SW 1271 (cell line): Measurements from ENCODE around the gene AKAP9.
A peak's percentile ranks its signal among the peaks of the same experiment; 100 is the strongest.
"Not testable (repeated sequence)": the region's sequence is repeated elsewhere in the genome, so short reads cannot be mapped to it uniquely, and the experiment has no call there.

Source experiments
- DNase-seq, 2 experiments: peaks; one replicate each; lab custom pipeline; 2025; lab: John Stamatoyannopoulos, UW

AKAP9 gene

DNA sequence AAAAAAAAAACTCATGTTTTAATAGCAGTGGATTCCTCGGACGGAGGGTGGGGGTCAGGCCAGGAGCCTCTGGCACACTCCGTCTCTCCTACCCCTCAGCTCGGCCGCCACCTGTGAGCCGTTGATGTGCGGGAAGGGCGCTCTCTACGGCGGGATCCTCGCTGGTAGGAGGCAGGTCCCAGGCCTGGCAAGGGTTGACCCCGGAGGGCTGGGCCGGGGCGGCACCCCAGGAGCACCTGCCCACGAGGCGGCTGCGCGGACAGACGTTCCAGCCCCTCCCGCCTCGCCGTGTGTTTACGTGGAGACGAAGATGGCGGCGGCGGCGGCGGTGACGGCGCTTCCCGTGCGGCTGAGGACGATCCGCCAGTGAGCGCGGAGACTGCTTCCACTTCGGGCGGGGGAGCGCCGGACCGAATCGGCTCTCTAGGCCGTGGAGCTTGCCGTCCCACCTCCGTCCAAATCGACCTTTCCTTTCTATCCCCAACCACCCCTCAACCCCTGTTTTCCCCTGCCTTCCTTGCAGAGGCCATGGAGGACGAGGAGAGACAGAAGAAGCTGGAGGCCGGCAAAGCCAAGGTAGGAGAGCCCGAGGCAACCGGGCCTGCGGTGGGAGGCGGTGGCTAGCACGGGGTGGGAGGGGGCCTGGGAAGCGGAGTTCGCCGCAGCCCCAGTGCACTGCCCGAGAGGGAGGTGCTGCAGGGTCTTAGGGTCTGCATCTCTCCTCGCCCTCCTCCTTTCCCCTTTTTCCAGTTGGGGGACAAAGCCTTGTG lies at the start of gene AKAP9:
TSS of gene AKAP9 (plus strand) at position 291 of the 770 bp plus-strand sequence. CDS start at position 529, 238 bp downstream.
- peak; percentile 84 to 90 for DNase-seq

DNA sequence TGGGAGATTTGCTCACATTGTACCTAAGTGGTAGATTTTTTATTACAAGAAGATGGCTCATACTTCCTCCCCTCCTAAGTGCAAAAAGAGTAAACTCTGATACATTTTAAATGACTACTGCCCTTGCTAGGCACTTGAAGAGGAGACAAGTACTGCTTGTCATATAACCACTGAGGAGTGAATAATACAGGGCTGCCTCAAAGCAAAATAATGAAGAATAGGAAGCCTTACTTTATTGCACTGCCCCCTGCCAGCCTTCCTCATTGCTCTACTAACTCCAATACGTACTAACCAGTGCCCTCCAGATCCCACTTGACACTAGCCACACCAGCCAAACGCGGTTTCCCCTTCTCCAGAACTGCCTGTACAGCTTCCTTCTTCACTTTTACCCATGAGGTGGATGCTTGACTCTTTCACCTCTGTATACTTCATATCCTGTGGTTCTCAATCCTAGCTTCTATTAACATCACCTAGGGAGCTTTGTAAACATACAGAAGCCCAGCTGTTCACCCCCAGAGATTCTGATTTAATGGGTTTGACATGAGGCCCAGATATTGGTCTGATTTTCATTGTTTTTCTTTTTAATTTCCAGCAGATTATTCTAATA lies 48.5 kb upstream of the AKAP9 start:
- DNase-seq = no peak

DNA sequence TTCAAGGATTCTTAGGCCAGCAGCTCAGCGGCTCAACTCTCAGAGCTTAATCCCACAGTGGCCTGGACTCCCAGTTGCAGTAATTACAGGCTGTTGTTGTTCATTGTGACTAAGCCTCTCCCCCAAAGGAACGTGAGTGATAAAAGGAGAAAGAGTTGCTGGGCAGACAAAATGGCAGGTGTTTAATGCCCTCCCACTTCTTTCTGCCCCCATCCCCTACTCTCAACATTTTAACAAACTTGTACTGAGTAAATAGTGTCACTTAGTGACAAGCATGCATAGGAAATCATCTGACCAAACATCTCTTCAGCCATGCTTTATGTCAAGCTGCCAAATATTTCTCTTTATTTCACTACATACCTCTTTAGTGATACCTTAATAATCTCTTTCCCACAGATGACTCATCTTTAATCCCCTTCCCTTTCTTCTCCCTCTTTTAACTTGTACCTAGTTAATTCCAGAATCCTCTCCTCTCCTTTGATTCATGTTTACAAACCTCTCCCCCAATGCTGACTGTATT lies 47.8 kb upstream of the AKAP9 start:
- no peak for DNase-seq

DNA sequence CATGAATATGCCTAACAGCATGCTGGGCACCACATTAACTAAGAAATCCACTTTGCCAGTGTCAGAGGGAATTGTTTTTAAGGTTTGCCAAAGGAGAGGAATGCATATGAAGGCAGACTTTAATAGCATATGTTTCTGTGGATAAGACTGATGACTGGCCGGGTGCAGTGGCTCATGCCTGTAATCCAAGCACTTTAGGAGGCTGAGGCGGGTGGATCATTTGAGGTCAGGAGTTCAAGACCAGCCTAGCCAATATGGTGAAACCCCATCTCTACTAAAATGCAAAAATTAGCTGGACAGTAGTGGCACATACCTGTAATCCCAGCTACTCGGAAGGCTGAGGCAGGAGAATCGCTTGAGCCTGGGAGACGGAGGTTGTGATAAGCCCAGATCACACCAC lies 47.0 kb upstream of the AKAP9 start:
- not testable (repeated sequence) for DNase-seq

DNA sequence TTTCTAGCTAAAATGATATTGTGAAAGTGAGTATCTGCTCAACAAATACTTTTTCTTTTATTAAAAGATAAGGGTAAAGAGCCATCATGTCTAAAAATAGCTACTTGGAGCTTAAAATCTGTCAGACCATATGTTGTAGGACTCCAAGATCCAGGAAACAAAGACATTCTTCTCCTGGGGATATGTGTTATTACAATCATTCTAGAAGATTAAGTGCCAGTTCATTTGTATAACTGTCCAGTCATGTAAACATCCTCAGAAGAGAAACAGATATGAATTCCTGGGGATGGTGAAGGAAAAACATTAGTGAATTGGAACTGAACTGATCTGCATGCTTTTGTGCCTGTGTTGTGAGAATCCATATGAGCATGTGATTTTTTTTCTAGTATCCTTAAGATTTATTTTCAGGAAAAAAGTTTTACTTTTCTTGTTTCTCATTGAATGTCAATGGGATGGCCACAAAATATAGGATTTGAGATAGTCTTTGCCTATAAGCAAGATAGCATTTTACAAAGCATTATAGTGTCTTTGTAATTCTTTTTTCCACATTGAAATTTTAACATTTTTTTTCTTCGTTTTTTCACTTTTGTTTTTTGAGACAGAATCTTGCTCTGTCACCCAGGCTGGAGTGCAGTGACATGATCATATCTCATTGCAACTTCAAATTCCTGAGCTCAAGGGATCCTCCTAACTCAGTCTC lies 45.7 kb upstream of the AKAP9 start:
- no peak for DNase-seq

DNA sequence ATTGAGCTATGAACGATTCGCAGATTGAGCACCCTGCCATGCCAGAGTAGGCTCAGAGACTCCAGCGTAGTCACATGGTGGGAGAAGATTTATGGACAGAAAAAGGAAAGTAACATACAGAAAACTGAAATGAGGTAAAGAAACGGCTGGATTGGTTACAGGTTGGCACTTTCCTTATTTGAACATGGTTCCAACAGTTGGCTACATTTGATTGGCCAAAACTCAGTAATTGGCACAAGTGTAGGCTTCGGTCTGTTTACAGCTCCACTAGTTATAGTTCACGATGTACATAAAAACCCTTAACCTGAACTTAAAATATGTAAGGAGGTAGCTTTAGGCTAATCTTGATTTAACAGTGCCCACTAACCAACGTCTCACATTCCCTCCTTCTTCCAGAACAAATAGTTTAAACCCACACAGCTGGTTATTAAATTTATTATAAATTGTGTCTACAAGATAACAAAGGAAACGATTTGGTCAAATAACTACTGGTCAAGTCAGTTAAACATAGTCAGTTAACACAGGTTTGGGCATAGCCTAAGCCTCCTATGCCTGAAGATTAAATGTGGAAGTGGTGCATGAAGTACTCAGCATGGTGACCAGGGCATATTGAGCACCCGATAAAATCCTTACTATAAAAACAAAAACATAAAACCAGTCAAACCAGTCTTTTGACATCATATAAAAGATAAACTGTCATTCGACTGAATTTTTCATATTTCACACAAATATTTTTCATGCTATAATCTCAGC lies 42.2 kb upstream of the AKAP9 start:
- no peak for DNase-seq

DNA sequence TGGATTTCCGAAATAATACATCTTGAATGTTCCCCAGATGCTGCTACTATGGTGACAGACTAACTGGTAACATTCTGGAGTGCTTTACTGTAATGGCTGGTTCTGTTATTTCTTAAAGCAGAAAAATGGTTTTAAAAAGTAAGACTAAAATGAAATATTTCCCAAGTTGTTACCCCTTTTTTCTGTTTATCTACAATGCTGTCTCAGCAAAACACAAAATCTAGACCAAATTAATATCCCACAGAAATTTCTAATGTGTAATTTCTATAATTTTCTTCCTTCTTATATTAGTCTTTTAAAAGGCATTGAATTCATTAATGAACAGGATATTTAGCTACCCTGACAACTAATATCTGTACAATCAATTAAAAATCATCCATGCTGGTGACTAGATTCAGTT lies 41.1 kb upstream of the AKAP9 start:
- DNase-seq = no peak

DNA sequence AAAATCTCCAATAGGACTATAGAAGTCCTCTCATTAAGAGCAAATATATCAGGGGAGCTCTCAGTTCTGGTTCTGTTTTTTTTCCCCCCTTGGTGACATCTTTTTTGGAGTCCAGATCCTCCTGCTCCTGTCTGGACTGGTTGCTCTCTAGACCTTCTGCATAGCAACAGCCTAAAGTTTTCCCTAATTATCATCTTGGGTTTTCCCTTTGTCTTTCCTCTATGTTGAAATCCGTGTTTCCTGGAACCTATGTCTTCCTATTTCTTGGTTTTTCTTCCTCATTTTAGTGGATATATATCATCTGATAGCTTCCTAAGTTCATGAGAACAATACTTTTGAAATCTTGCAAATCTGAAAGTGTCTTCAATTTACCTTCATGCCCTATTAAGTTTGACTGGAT lies 30.5 kb upstream of the AKAP9 start:
- DNase-seq = no peak

DNA sequence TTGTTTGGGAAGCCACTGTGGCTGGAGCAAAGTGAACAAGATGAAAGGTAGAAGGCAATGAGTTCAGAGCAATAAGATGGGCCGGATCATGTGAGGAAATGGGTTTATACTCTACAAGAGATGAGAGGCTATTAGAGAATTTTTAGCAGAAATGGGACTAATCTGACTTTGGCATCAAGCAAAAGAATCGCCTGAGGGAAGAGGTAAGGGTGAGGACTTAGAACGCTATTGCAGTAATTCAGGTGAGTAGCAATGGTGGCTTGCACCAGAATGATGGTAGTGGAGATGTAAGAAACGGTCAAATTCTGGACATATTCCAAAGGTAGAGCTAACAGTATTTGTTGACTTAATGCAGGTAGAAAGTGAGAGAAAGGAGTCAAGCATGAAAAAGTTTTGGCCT lies 29.5 kb upstream of the AKAP9 start:
- no peak for DNase-seq

DNA sequence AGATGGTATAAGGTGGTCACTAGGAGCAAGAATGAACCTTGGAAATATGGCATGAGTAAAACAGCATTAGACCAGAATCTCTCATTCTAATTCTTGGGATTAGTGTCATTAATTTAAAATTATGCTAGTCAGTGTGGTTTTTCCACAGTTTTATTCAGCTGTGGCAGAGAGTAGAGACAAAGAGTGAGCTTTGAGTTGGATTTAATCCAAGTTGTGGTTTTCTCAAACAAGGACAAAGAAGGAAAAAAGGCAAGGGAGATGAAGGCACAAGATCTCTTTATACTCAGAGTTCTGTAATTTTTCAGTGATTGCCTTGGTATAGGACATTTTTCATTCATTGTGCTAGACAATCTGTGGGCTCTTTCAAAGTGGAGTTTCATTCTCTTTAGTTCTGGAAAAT lies 28.2 kb upstream of the AKAP9 start:
- DNase-seq = no peak

DNA sequence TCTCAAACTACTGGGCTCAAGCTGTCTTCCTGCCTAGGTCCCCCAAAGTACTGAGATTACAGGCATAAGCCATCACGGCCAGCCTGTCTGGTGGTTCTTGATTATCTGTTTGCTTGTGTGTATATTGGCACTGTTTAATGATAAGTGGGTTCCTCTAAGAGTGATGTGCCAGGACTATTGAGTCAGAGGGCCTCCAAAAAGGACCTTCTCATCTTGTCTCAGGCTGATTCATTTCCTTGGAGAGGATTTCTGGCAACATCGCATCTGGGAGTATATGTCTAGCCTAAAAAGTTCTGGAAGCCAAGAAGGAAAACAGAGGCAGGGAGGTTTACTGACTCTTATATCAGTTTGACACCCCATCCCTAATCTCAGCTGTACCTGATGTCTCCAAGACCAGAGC lies 27.1 kb upstream of the AKAP9 start:
- DNase-seq = no peak

DNA sequence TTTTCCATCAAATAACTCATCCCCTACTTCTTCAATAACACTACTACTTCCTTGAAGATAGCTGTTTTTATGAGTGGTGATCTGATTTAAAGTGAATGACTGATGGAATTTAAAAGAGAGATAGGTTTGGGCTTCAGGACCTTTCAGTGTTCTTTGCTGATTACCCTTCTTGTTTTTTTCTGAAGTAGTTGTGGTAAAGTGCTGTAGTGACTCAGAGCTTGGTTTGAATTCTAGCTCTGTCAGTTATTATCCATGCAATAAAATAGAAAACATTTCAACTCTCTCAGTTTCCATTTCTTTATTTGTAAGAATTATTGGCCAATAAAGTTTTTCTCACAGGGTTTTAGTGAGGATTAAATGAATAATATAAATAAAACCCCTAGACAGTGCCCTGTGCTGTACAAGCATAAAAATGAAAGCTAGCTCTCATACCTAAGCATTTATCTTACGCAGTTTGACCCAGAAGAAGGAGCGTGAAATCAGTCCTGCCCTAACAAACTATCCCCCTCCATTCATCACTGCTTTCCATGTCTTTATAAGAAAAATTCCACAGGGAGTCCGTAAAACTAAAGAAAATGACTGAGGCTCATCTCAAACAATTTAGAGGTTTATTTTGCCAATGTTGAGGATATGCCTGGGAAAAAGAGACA lies 25.1 kb upstream of the AKAP9 start:
- DNase-seq = no peak

DNA sequence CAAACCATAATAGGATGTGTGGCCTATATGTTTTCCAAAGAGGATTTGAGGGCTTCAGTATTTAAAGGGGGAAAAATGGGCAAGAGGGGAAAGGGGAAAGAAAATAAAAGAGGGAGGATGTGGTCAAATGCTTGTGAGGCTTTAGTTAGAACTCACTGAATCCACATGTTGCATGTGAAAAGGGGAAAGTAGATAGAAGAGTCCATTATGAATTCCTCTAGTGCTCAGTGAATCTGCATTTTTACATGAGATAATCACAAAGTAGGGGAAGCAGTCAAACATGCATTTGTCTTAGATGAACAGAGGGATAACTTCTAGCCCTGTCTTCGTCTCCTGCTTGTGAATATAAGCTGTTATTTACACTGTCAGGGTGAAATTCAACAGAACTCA lies 24.6 kb upstream of the AKAP9 start:
- DNase-seq = no peak

DNA sequence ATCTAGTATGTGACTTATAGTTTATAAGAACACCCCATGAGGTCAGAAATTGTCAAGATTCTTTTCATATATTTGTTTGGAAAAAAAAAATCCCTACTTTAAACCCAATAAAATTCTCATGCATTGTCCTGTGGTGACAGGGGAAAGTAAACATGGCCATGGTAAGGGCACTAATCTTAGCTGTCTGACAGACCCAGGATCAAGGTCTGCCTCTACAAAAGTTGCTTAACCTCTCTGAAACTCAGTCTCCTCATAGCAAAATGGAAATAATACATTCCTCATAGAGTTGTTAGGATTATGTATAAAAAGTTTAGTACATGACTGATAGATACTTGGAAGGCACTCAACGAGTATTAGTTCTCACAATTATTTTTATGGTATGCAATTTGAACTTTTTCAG lies 22.3 kb upstream of the AKAP9 start:
- no peak for DNase-seq

DNA sequence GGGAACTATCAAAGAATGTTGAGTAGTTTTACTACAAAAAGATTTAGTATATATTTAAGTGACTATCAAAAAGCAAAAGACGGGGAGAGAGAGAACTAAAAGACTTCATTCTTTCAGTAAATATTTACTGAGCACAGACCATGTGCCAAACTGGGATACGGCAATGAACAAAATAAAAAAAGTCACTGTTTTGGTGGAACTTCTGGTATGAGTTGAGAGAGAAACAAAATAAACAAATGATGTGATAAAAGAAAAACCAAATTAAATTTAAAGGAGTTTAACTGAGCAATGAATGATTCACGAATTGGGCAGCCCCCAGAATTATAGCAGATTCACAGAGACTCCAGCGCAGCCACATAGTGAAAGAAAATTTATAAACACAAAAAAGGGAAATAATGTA lies 17.8 kb upstream of the AKAP9 start:
- DNase-seq = no peak

DNA sequence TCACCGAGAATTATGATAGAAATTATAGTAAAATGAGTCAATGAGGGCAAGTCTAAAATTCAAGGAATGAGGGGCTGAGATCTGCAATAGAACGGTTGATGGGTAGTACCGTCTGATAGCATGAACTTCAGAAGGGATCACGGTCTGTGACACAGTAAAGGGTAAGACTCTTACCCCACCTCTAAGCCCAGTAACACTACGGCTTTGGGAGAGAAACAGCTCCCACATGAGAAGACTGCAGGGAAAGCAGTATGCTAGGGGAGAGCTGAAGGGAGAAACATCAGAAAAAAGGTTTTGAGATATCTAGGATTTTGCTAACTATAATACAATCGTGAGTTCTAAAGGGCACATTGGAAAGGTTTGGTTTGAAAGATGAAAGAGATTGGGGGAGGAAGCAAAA lies 12.8 kb upstream of the AKAP9 start:
- no peak for DNase-seq

DNA sequence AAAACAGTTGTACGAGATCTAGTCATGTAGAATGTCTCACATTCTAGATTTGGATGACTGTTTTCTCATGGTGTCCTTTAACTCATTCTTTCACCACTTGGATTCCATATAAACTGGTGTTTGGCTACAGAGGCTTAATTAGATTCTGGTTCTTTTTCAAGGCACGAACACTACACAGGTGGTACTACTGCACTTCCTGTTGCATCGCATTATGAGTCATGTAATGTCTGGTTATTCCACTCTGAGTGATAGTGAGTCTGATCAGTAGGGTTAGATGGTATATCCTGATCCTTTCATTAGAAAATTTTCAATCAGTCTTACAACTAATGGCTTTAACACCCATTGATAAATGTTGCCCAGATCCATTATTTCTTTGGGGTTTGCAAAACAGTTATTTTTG lies 11.2 kb upstream of the AKAP9 start:
- DNase-seq = no peak

DNA sequence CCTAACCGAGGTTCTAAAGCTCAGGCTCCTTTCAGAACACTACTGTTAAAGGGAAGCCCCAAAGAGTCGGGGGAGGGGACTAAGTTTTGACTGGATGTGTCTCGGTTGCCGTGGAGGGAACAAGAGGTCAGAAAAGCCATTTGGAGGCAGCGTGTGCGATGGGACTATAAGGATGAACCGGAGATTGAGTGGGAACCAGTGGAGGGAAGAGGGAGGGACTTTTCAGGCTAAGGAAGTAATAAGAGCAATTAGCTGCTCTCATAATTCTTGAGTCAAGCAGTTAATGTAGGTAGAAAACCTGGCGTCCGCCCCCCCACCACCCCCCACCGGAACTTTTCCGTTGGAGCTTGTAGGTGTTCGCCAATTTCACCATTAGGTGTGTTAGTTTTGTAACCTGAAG lies 491 bp upstream of the AKAP9 start:
- peak in 1 of 2 experiments; percentile 29 for DNase-seq

DNA sequence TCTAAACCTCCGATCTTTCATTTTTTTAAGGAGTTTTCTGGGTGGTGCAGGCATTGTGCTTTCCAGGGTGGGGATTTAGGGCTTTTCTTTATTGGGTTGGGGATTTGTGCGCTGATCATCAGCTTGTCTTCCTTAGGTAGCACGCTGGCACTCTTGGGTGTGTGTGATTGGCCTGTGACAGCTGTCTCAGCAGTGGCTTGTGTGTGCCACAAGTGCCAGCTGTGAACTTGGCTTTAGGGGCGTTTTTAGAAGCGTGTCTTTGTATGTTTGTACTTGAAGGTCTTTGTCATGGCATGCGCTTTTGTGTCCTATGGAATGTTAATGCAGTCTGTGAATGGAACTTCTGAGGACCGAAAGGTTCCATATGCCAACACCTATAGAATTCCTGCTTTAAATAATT lies 788 bp downstream of the AKAP9 start:
- DNase-seq = peak; percentile 6 to 49

DNA sequence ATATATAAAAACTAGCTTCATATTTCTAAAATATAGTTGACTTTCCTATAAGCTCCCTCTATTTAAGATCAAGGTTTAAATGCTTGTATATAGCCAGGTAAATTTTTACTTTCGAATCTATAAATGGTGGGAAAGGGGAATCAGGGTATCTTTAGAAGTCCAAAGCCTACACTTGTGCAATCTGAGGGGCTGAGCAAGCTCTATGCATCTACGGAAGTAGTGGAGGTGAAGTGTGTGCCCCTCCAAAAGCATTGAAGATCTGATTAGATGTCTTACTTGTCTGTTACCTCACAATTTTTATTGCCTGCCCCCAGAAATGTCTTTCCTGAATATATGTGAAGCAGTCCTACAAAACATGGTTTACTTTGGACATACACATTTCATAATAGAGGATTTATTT lies 1.6 kb downstream of the AKAP9 start:
- no peak for DNase-seq

DNA sequence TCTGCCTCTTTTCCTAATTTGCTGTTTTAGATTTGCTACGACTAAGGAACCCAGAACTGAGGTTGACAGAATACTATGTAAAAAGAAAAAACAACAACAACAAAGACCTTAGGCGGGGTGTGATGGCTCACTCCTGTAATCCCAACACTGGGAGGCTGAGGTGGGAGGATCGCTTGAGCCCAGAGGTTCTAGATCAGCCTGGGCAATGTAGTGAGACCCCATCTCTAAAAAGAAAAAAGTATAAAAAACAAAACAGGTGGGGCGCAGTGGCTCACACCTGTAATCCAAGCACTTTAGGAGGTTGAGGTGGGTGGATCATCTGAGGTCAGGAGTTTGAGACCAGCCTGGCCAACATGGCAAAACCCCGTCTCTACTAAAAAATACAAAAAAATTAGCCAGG lies 4.3 kb downstream of the AKAP9 start:
- DNase-seq = not testable (repeated sequence)

DNA sequence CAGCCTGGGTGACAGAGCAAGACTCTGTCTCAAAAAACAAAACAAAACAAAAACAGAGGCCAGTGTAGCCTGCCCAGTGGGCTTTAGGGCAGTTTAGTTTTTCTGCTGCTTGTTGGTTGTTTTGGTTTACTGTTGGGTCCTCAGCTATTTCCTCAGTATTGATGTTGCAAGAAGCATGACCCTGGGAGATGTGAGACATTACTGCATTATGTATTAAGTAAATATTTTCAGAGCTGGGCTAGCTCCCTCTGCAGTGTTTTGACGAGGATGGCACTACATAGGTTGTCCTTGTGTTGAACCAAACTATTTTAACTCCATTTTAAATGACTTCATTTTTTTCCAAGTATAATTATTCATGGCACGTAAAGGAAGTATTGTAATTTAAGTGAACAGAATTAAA lies 4.8 kb downstream of the AKAP9 start:
- no peak for DNase-seq
